SK-N-SH treated with all-trans-retinoic acid at 6 μM for 48 hours (cell line): Measurements from ENCODE around the gene SP5.
"Not testable (repeated sequence)": the region's sequence is repeated elsewhere in the genome, so short reads cannot be mapped to it uniquely, and the experiment has no call there.

Experiments used
- ATAC-seq: fragments of 200-7000 bp; cut with Tn5 transposase; 3 replicates; pipeline ENCODE4 v1.9.1; 2020; ENCODE audit warnings: mild to moderate bottlenecking, moderate library complexity
- ARNTL ChIP-seq: fragments of 450-650 bp; formaldehyde crosslinking; IDR thresholded peaks from 2 replicates; pipeline ENCODE4 v1.5.0; 2020; ENCODE audit warnings: low read depth, mild to moderate bottlenecking, moderate library complexity, borderline replicate concordance
- BACH2 ChIP-seq: fragments of 250-450 bp; sonication (Bioruptor Pico); IDR thresholded peaks from 2 replicates; pipeline ENCODE4 v1.9.0; 2021; ENCODE audit warnings: mild to moderate bottlenecking, borderline replicate concordance
- CREB5 ChIP-seq: fragments of 250-450 bp; sonication (Bioruptor Pico); IDR thresholded peaks from 2 replicates; pipeline ENCODE4 v1.5.1; 2020; ENCODE audit warnings: low read depth, mild to moderate bottlenecking, moderate library complexity
- CSDC2 ChIP-seq: fragments of 250-450 bp; sonication (Bioruptor Pico); IDR thresholded peaks from 2 replicates; pipeline ENCODE4 v1.5.0; 2020; ENCODE audit warnings: mild to moderate bottlenecking, moderate library complexity
- CSRNP3 ChIP-seq: fragments of 250-450 bp; sonication (Bioruptor Pico); IDR thresholded peaks from 2 replicates; pipeline ENCODE4 v1.5.1; 2021; ENCODE audit warnings: mild to moderate bottlenecking, moderate library complexity
- ESRRG ChIP-seq: fragments of 250-450 bp; sonication (Bioruptor Pico); IDR thresholded peaks from 2 replicates; pipeline ENCODE4 v1.6.1; 2021; ENCODE audit warnings: mild to moderate bottlenecking
- ISL1 ChIP-seq: fragments of 250-450 bp; sonication (Bioruptor Pico); IDR thresholded peaks from 2 replicates; pipeline ENCODE4 v2.1.2; 2022; ENCODE audit warnings: mild to moderate bottlenecking, moderate library complexity
- OSR1 ChIP-seq: fragments of 250-450 bp; sonication (Bioruptor Pico); IDR thresholded peaks from 2 replicates; pipeline ENCODE4 v1.8.0; 2022; ENCODE audit warnings: moderate library complexity, mild to moderate bottlenecking, inconsistent platforms
- POU6F1 ChIP-seq: fragments of 250-450 bp; sonication (Bioruptor Pico); IDR thresholded peaks from 2 replicates; pipeline ENCODE4 v1.8.0; 2021; ENCODE audit warnings: low read depth, mild to moderate bottlenecking, moderate library complexity, borderline replicate concordance
- PPARA ChIP-seq: fragments of 250-450 bp; sonication (Bioruptor Pico); IDR thresholded peaks from 2 replicates; pipeline ENCODE4 v1.5.0; 2020; ENCODE audit warnings: mild to moderate bottlenecking, borderline replicate concordance
- RARB ChIP-seq: fragments of 250-450 bp; sonication (Bioruptor Pico); IDR thresholded peaks from 2 replicates; pipeline ENCODE4 v1.8.0; 2021; ENCODE audit warnings: mild to moderate bottlenecking, moderate library complexity
- SNAI2 ChIP-seq: fragments of 250-450 bp; sonication (Bioruptor Pico); IDR thresholded peaks from 2 replicates; pipeline ENCODE4 v1.5.0; 2020; ENCODE audit warnings: mild to moderate bottlenecking, moderate library complexity
- TCF4 ChIP-seq: fragments of 250-450 bp; sonication (Bioruptor Pico); IDR thresholded peaks from 2 replicates; pipeline ENCODE4 v1.8.0; 2021; ENCODE audit warnings: mild to moderate bottlenecking, moderate library complexity, borderline replicate concordance
- TOX ChIP-seq: fragments of 250-450 bp; sonication (Bioruptor Pico); IDR thresholded peaks from 2 replicates; pipeline ENCODE4 v1.8.0; 2021; ENCODE audit warnings: mild to moderate bottlenecking, moderate library complexity, borderline replicate concordance
- TSHZ2 ChIP-seq: fragments of 250-450 bp; sonication (Bioruptor Pico); IDR thresholded peaks from 2 replicates; pipeline ENCODE4 v1.5.0; 2020; ENCODE audit warnings: mild to moderate bottlenecking, moderate library complexity
- ZFP3 ChIP-seq: fragments of 250-450 bp; sonication (Bioruptor Pico); IDR thresholded peaks from 2 replicates; pipeline ENCODE4 v1.5.0; 2020; ENCODE audit warnings: mild to moderate bottlenecking, moderate library complexity
- ZFP30 ChIP-seq: fragments of 450-650 bp; formaldehyde crosslinking; IDR thresholded peaks from 2 replicates; pipeline ENCODE4 v1.5.0; 2022; ENCODE audit warnings: mild to moderate bottlenecking, moderate library complexity
- ZNF565 ChIP-seq: fragments of 450-650 bp; formaldehyde crosslinking; conservative IDR thresholded peaks from 2 replicates; pipeline ENCODE4 v1.5.0; 2020; ENCODE audit warnings: low read depth, mild to moderate bottlenecking, moderate library complexity
- ZNF70 ChIP-seq: fragments of 450-650 bp; formaldehyde crosslinking; IDR thresholded peaks from 2 replicates; pipeline ENCODE4 v1.5.0; 2020; ENCODE audit warnings: mild to moderate bottlenecking, moderate library complexity
- ZNF8 ChIP-seq: fragments of 450-650 bp; formaldehyde crosslinking; IDR thresholded peaks from 2 replicates; pipeline ENCODE4 v1.5.0; 2020; ENCODE audit warnings: mild to moderate bottlenecking, moderate library complexity

SP5 gene

GRCh38 chr2:170747921-170748320, 32.8 kb downstream of the SP5 start:
- ATAC-seq: peak; percentile 37; the same call in 1 of the 3 replicates
- TF ChIP-seq ISL1 (CRISPR knock-in tag) (no peak), ZFP30 (CRISPR knock-in tag) (no peak), ARNTL (CRISPR knock-in tag) (no peak), CSDC2 (CRISPR knock-in tag) (no peak), ZFP3 (CRISPR knock-in tag) (no peak), TSHZ2 (CRISPR knock-in tag) (no peak), OSR1 (no peak), TOX (CRISPR knock-in tag) (no peak), CSRNP3 (CRISPR knock-in tag) (no peak), CREB5 (no peak), ZNF70 (CRISPR knock-in tag) (no peak), TCF4 (CRISPR knock-in tag) (no peak), ZNF565 (CRISPR knock-in tag) (no peak), RARB (CRISPR knock-in tag) (no peak), ZNF8 (CRISPR knock-in tag) (no peak), BACH2 (no peak), PPARA (CRISPR knock-in tag) (no peak), ESRRG (no peak), POU6F1 (CRISPR knock-in tag) (no peak), SNAI2 (no peak)

GRCh38 chr2:170751555-170751954, 36.4 kb downstream of the SP5 start:
- not testable (repeated sequence) for ATAC-seq

- TF ChIP-seq CREB5 (no peak), POU6F1 (CRISPR knock-in tag) (no peak), CSDC2 (CRISPR knock-in tag) (no peak), ZNF8 (CRISPR knock-in tag) (no peak), RARB (CRISPR knock-in tag) (no peak)
- no peak for ATAC-seq
Measured at GRCh38 chr2:170761572-170761971, 46.4 kb downstream of the SP5 start.
